Heart left ventricle (tissue), 16 donors: ENCODE results near the gene BCORL1. TPM values are rescaled to one million over a fixed set of nuclear protein-coding genes. Genes with fewer than 3 reads are reported as not detected.
A peak's percentile ranks its signal among the peaks of the same experiment; 100 is the strongest.

Experiments used
- ATAC-seq, 4 donors: fragments of 200-7000 bp; cut with Tn5 transposase; one replicate each; pipeline ENCODE4 v1.9.1; 2020 to 2022; ENCODE audit warnings: moderate library complexity in 4 of 4, mild to moderate bottlenecking in 3 of 4, moderate number of reproducible peaks in 1 of 4
- DNase-seq, 5 donors: peaks; one replicate each; pipeline ENCODE4 v3.0.0-alpha.2; 2020
- H3K27ac ChIP-seq, 12 donors: fragments of 200-600 bp; sonication (generic) in 4 of 12; one replicate each; pipeline versions ENCODE4 v1.5.0 to v1.8.0; 2016 to 2022; ENCODE audit warnings: mild to moderate bottlenecking in 2 of 12
- H3K27me3 ChIP-seq, 9 donors: fragments of 200-600 bp; sonication (generic) in 2 of 9; one replicate each; pipeline versions ENCODE4 v1.5.1 to v1.8.0; 2016 to 2022; ENCODE audit warnings: mild to moderate bottlenecking in 3 of 9
- H3K36me3 ChIP-seq, 9 donors: fragments of 200-600 bp; sonication (generic) in 2 of 9; one replicate each; pipeline versions ENCODE4 v1.5.0 to v1.8.0; 2018 to 2022; ENCODE audit warnings: mild to moderate bottlenecking in 2 of 9
- H3K4me1 ChIP-seq, 12 donors: fragments of 200-600 bp; sonication (generic) in 4 of 12; one replicate each; pipeline versions ENCODE4 v1.5.0 to v1.8.0; 2016 to 2022; ENCODE audit warnings: mild to moderate bottlenecking in 3 of 12
- H3K4me3 ChIP-seq, 12 donors: fragments of 200-600 bp; sonication (generic) in 4 of 12; one replicate each; pipeline versions ENCODE4 v1.5.0 to v1.8.0; 2017 to 2022; ENCODE audit warnings: mild to moderate bottlenecking in 9 of 12, moderate library complexity in 4 of 12
- H3K9me3 ChIP-seq, 12 donors: fragments of 200-600 bp; sonication (generic) in 4 of 12; one replicate each; pipeline versions ENCODE4 v1.5.0 to v1.8.0; 2016 to 2022; ENCODE audit warnings: mild to moderate bottlenecking in 1 of 12
- POLR2A ChIP-seq, 2 donors: fragments of 450-650 bp; IDR thresholded peaks; one replicate each; pipeline ENCODE4 v1.6.1; 2017; ENCODE audit warnings: antibody characterized with exemption in 2 of 2, mild to moderate bottlenecking in 2 of 2, moderate library complexity in 2 of 2
- WGBS, 4 donors: extraction: QIAGEN DNeasy Blood & Tissue Kit in 2 of 4; methylation state at CpG; one replicate each; pipeline versions ENCODE4 v1.1.5 to v1.1.7; 2013 to 2018; 5-methylcytosine and 5-hydroxymethylcytosine counted together
- intact Hi-C, 10 donors: fragments of 100-400 bp; cut with DNase I; formaldehyde crosslinking; loops; one replicate each; pipeline versions ENCODE4 v1.11.1 to v1.14.2; 2022
- polyA plus RNA-seq, 2 donors: library from polyadenylated mRNA; stranded (reverse); fragments of 200-250 nt; gene quantifications; one replicate each; pipeline ENCODE4 v1.2.3, GENCODE V29; 2013
- total RNA-seq, 9 donors: library from RNA; depleted of rRNA in 2 of 9; stranded (reverse); fragments of >200 nt in 2 of 9; fragmentation: NEBNext Ultra II Directional in 3 of 9; extraction: Animal tissue kit (Norgen Biotek cat#: 25700) in 3 of 9; gene quantifications; one replicate each; pipeline versions ENCODE4 v1.1.0 to v1.2.4, GENCODE V29; 2016 to 2023
- TF ChIP-seq, protein P1 (sequence below), 12 donors: fragments of 200-600 bp; sonication (generic) in 4 of 12; IDR thresholded peaks; one replicate each; pipeline versions ENCODE4 v1.5.0 to v1.8.0; 2018 to 2022; ENCODE audit warnings: antibody characterized with exemption in 12 of 12, mild to moderate bottlenecking in 5 of 12
- donor health status: ischemic (EF 13 %, LVEDD 7.1; RV severe dilation, severe dysfunction).
- donor health status: healthy with polysubstance abuse.
- donor health status: DM: no; HTN: yes; CAD: no.
- donor health status: DM: no; HTN: no; CAD: no.
- donor health status: ischemic (EF 25% LVEDD 6.9; RV normal size, moderate dysfunction).
- donor health status: ischemic (EF 25% LVEDD 5.7; RV mildly dilated, moderate dysfunction).
- donor health status: healthy.
- donor health status: DM: yes; HTN: yes; CAD: no.
- donor health status: ischemic (EF 35%, LVEDD 5.7; RV mildly dilated, moderate dysfunction).
- donor health status: nonischemic (EF 11% LVEDD 7.7; RV severe dilation, severe dysfunction).
- donor health status: DM: yes; HTN: yes; CAD: no.
- donor health status: PGD.
- donor health status: ischemic (EF 29% LVEDD 5.4; RV normal size, mild dysfunction).
- donor health status: nonischemic (EF 23%, LVEDD 6.1; RV moderate dilation, normal function).

BCORL1 gene
- total and polyA plus RNA-seq, 11 donors: 3.3 to 11.0 (median 8.0) TPM

GRCh38 chrX:129997086-129997485, 14.7 kb downstream of the BCORL1 start:
- Histone ChIP-seq H3K36me3 (peaks cover 0 to 5% (median 0%) of the 10 kb centered on the region in 9 donors), H3K9me3 (no peaks in the 10 kb centered on the region), H3K27ac (peak overlapping the region in 1 of 12 donors; percentile 46), H3K27me3 (no peaks in the 10 kb centered on the region), H3K4me1 (peaks cover 0 to 14% (median 0%) of the 10 kb centered on the region in 12 donors), H3K4me3 (no peak overlapping the region)
- DNase-seq (no peak), ATAC-seq (no peak)
- intact Hi-C loops: no loop called here
- TF ChIP-seq, protein P1, sequence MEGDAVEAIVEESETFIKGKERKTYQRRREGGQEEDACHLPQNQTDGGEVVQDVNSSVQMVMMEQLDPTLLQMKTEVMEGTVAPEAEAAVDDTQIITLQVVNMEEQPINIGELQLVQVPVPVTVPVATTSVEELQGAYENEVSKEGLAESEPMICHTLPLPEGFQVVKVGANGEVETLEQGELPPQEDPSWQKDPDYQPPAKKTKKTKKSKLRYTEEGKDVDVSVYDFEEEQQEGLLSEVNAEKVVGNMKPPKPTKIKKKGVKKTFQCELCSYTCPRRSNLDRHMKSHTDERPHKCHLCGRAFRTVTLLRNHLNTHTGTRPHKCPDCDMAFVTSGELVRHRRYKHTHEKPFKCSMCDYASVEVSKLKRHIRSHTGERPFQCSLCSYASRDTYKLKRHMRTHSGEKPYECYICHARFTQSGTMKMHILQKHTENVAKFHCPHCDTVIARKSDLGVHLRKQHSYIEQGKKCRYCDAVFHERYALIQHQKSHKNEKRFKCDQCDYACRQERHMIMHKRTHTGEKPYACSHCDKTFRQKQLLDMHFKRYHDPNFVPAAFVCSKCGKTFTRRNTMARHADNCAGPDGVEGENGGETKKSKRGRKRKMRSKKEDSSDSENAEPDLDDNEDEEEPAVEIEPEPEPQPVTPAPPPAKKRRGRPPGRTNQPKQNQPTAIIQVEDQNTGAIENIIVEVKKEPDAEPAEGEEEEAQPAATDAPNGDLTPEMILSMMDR (IDR thresholded peaks at IDR 0.05): no peak
- TF ChIP-seq POLR2A (IDR thresholded peaks at IDR 0.05): no peak
- 75 to 94% (median 84%) methylated on average over 5 of the region's 5 CpGs for WGBS, 4 donors

DNA sequence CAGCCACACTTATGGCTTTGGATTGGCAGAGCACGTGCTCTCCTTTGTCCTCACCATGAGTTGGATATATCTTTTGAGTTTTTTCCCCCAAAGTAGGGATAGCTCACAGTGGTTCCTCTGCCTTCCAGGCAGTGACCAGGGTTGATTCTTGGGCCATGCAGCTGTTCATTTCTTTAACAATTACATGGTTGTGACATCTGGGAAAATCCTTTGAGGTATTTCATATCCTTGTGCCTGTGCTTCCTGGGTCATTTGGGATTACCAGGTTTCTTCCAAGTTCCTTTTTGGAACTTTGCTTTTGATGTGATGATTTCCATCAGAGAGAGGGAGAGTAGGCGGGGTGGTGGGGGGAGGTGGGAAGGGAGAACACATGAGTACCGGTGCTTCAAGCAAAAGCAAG, 15.6 kb downstream of the BCORL1 start:
- 65 to 80% (median 72%) methylated on average over 3 of the region's 3 CpGs for WGBS, 4 donors
- TF ChIP-seq, protein P1 (IDR thresholded peaks at IDR 0.05): no peak
- no peak for TF ChIP-seq POLR2A (IDR thresholded peaks at IDR 0.05)
- peaks cover 0 to 14% (median 0%) of the 10 kb centered on the region in 12 donors for H3K4me1 ChIP-seq
- no peaks in the 10 kb centered on the region for H3K9me3 ChIP-seq
- intact Hi-C loops: no loop called here
- ATAC-seq: no peak
- no peaks in the 10 kb centered on the region for H3K27me3 ChIP-seq
- no peak for DNase-seq
- H3K4me3 ChIP-seq: no peak overlapping the region
- H3K27ac ChIP-seq: no peak overlapping the region
- H3K36me3 ChIP-seq: peaks cover 0 to 1% (median 0%) of the 10 kb centered on the region in 9 donors

DNA sequence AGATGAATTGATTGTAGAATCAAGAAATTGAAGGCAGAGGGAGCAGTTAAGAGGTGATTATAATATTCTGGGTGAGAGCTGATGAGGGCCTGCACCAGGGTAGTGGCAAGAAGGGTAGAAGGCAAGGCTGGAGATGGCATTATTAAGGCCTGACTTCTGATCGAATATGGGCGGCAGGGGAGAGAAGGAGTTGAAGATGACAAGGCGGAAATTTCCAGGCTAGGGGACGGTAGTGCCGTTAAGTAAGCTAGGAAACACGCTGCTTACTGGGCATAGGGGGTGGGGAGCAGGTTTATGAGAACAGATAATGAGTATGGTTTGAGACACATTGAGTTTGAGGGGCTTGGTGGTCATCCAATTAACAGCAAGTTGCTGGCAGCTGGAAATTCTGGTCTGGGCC, 19.5 kb downstream of the BCORL1 start:
- 71 to 85% (median 81%) methylated on average over 6 of the region's 6 CpGs for WGBS, 4 donors
- Histone ChIP-seq H3K9me3 (no peaks in the 10 kb centered on the region), H3K36me3 (peaks cover 0 to 12% (median 0%) of the 10 kb centered on the region in 9 donors), H3K4me1 (no peaks in the 10 kb centered on the region), H3K27ac (no peak overlapping the region), H3K27me3 (no peaks in the 10 kb centered on the region), H3K4me3 (no peak overlapping the region)
- no peak for TF ChIP-seq POLR2A (IDR thresholded peaks at IDR 0.05)
- TF ChIP-seq, protein P1 (IDR thresholded peaks at IDR 0.05): no peak
- ATAC-seq (no peak), DNase-seq (no peak)
- intact Hi-C loops: no loop called here

DNA sequence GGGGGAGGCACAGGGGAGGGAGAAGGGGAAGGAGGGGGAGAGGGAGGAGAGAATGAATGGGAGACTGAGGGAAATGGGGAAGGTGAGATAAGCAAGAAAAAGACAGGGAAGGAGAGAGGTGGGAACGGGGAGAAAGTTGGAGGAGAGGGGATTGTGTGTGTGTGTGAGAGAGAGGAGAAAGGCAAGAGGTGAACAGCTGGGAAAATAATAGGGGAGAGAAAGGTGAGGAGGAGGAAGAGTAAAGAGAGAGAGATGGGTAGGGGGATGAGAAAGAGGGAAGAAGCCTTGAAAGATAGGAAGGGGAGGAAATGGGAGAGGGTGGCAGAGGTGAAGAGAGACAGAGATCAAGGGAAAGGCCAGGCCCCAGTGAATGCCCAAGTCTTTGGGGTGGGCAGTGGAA, 20.1 kb downstream of the BCORL1 start:
- ATAC-seq (no peak), DNase-seq (no peak)
- no peak overlapping the region for H3K27ac ChIP-seq
- 55 to 74% (median 56%) methylated on average over 1 of the region's 1 CpG for WGBS, 4 donors
- intact Hi-C loops: no loop called here
- H3K4me3 ChIP-seq: no peak overlapping the region
- H3K9me3 ChIP-seq: no peaks in the 10 kb centered on the region
- H3K27me3 ChIP-seq: no peaks in the 10 kb centered on the region
- TF ChIP-seq POLR2A (IDR thresholded peaks at IDR 0.05): no peak
- TF ChIP-seq, protein P1 (IDR thresholded peaks at IDR 0.05): no peak
- H3K4me1 ChIP-seq: no peaks in the 10 kb centered on the region
- peaks cover 0 to 17% (median 0%) of the 10 kb centered on the region in 9 donors for H3K36me3 ChIP-seq
